H1 (cell line): ENCODE data around the gene RMDN3. TPM values are rescaled to one million over a fixed set of nuclear protein-coding genes. Genes with fewer than 3 reads are reported as not detected.

ENCODE experiments used
- CTCF ChIA-PET: fragments of 300-600 bp; sonication (Branson Sonifier 250); formaldehyde crosslinking; loops from one replicate; lab custom pipeline; 2021; ENCODE audit not compliant: partially characterized antibody; lab: Charles Lee
- POLR2A ChIA-PET: fragments of 300-600 bp; sonication (Branson Sonifier 250); formaldehyde crosslinking; loops from one replicate; lab custom pipeline; 2021; ENCODE audit warnings: inconsistent platforms; ENCODE audit not compliant: partially characterized antibody; lab: Charles Lee
- DNase-seq, 2 experiments: peaks; one replicate each; pipeline versions ENCODE4 v3.0.0 to v3.0.0-alpha.2; 2010 to 2022; ENCODE audit warnings: low spot score in 2 of 2, low read depth in 1 of 2, mixed read lengths in 1 of 2
- FAIRE-seq: peaks from 2 replicates; lab custom pipeline; 2011; peaks lifted over from hg19 to GRCh38; lab: Jason Lieb, UNC
- H2AFZ ChIP-seq: 2 replicates; pipeline ENCODE4 v1.8.1; 2012; ENCODE audit warnings: low read length, inconsistent platforms
- H2AK5ac ChIP-seq: 2 replicates; pipeline ENCODE4 v1.6.1; 2013; ENCODE audit warnings: low read depth, low read length
- H2BK120ac ChIP-seq: replicated peaks from 2 replicates; pipeline ENCODE3; 2013; ENCODE audit warnings: low read depth, low read length, inconsistent platforms
- H2BK12ac ChIP-seq: 2 replicates; pipeline ENCODE4 v1.6.1; 2013; ENCODE audit warnings: low read depth, low read length
- H2BK15ac ChIP-seq: 2 replicates; pipeline ENCODE4 v1.6.1; 2013; ENCODE audit warnings: low read length
- H2BK20ac ChIP-seq: 2 replicates; pipeline ENCODE4 v1.6.1; 2013; ENCODE audit warnings: low read length
- H2BK5ac ChIP-seq: 2 replicates; pipeline ENCODE4 v1.6.1; 2013; ENCODE audit warnings: low read depth, low read length
- H3K14ac ChIP-seq: 2 replicates; pipeline ENCODE4 v1.6.1; 2013; ENCODE audit warnings: inconsistent platforms; ENCODE audit not compliant: insufficient read length
- H3K18ac ChIP-seq: 2 replicates; pipeline ENCODE4 v1.6.1; 2013; ENCODE audit warnings: low read length; ENCODE audit errors: extremely low read depth
- H3K23ac ChIP-seq: 2 replicates; pipeline ENCODE4 v1.6.1; 2013; ENCODE audit warnings: inconsistent platforms; ENCODE audit not compliant: insufficient read length
- H3K23me2 ChIP-seq: 2 replicates; pipeline ENCODE4 v1.6.1; 2013; ENCODE audit warnings: low read depth, low read length
- H3K27ac ChIP-seq: 2 replicates; pipeline ENCODE4 v1.6.1; 2011; ENCODE audit warnings: low read depth, low read length, inconsistent platforms
- H3K27me3 ChIP-seq, 4 experiments: replicated peaks in 1 of 4; 1 replicate in 1 of 4; 2 replicates in 3 of 4; pipeline versions ENCODE4 v1.6.1 to v1.8.1; 2011 to 2013; ENCODE audit warnings: low read length in 3 of 4, mild to moderate bottlenecking in 3 of 4, inconsistent platforms in 2 of 4, mixed read lengths in 2 of 4, moderate library complexity in 1 of 4; ENCODE audit not compliant: control insufficient read depth in 3 of 4, insufficient read depth in 3 of 4; ENCODE audit errors: extremely low read depth in 1 of 4
- H3K36me3 ChIP-seq, 4 experiments: 2 replicates each; pipeline versions ENCODE4 v1.6.1 to v1.8.1; 2011 to 2013; ENCODE audit warnings: mild to moderate bottlenecking in 4 of 4, low read length in 3 of 4, moderate library complexity in 2 of 4, control low read depth in 1 of 4, inconsistent platforms in 1 of 4; ENCODE audit not compliant: insufficient read depth in 4 of 4, control insufficient read depth in 2 of 4
- H3K4ac ChIP-seq: replicated peaks from 2 replicates; pipeline ENCODE3; 2013; ENCODE audit warnings: low read length, low read depth, mixed read lengths, inconsistent platforms; ENCODE audit not compliant: insufficient read length
- H3K4me1 ChIP-seq, 4 experiments: replicated peaks in 1 of 4; 1 replicate in 1 of 4; 2 replicates in 3 of 4; pipeline versions ENCODE4 v1.6.1 to v1.8.1; 2011 to 2013; ENCODE audit warnings: low read length in 3 of 4, inconsistent platforms in 2 of 4, mixed read lengths in 1 of 4; ENCODE audit not compliant: insufficient read depth in 4 of 4, control insufficient read depth in 3 of 4
- H3K4me2 ChIP-seq, 2 experiments: 2 replicates each; pipeline versions ENCODE4 v1.6.1 to v1.8.1; 2011 to 2013; ENCODE audit warnings: low read depth in 2 of 2, low read length in 2 of 2, control low read depth in 1 of 2, inconsistent platforms in 1 of 2, mild to moderate bottlenecking in 1 of 2; ENCODE audit not compliant: insufficient read depth in 1 of 2
- H3K4me3 ChIP-seq, 4 experiments: fragments of 200-600, 300-600 bp in 1 of 4; sonication (generic), shearing (Covaris generic), sonication (Bioruptor Twin) in 1 of 4; 2 replicates each; pipeline versions ENCODE4 v1.5.1 to v1.8.1; 2011 to 2016; ENCODE audit warnings: low read length in 4 of 4, low read depth in 3 of 4, control low read depth in 2 of 4, inconsistent platforms in 2 of 4, mild to moderate bottlenecking in 2 of 4, mixed read lengths in 1 of 4, moderate library complexity in 1 of 4; ENCODE audit not compliant: insufficient read depth in 2 of 4; ENCODE audit errors: extremely low read depth in 1 of 4
- H3K56ac ChIP-seq: replicated peaks from 2 replicates; pipeline ENCODE3; 2013; ENCODE audit warnings: low read depth, mild to moderate bottlenecking, mixed read lengths, low read length, inconsistent platforms; ENCODE audit not compliant: insufficient read length
- H3K79me1 ChIP-seq: 2 replicates; pipeline ENCODE4 v1.6.1; 2013; ENCODE audit warnings: low read depth, low read length, control low read depth
- H3K79me2 ChIP-seq, 2 experiments: 2 replicates each; pipeline versions ENCODE4 v1.6.1 to v1.8.1; 2012 to 2013; ENCODE audit warnings: low read length in 2 of 2, mild to moderate bottlenecking in 2 of 2, inconsistent platforms in 1 of 2; ENCODE audit not compliant: insufficient read depth in 2 of 2, control insufficient read depth in 1 of 2
- H3K9ac ChIP-seq, 4 experiments: replicated peaks in 1 of 4; 1 replicate in 1 of 4; 2 replicates in 3 of 4; pipeline versions ENCODE4 v1.6.1 to v1.8.1; 2011 to 2013; ENCODE audit warnings: low read depth in 3 of 4, low read length in 3 of 4, control low read depth in 2 of 4, mild to moderate bottlenecking in 2 of 4, moderate library complexity in 2 of 4, inconsistent platforms in 1 of 4; ENCODE audit errors: extremely low read depth in 1 of 4
- H3K9me3 ChIP-seq, 2 experiments: 2 replicates each; pipeline versions ENCODE4 v1.6.1 to v1.8.1; 2012 to 2013; ENCODE audit warnings: mild to moderate bottlenecking in 2 of 2, moderate library complexity in 2 of 2, control low read depth in 1 of 2, inconsistent platforms in 1 of 2, low read depth in 1 of 2, low read length in 1 of 2, mixed read lengths in 1 of 2; ENCODE audit not compliant: insufficient read depth in 2 of 2
- H4K20me1 ChIP-seq, 2 experiments: replicated peaks in 1 of 2; 2 replicates each; pipeline versions ENCODE3 to v1.8.1; 2011 to 2013; ENCODE audit warnings: inconsistent platforms in 2 of 2, low read length in 2 of 2, mild to moderate bottlenecking in 1 of 2; ENCODE audit not compliant: insufficient read depth in 2 of 2, control insufficient read depth in 1 of 2
- H4K5ac ChIP-seq: 2 replicates; pipeline ENCODE4 v1.6.1; 2013; ENCODE audit warnings: low read length, low read depth, mixed read lengths, inconsistent platforms; ENCODE audit not compliant: insufficient read length
- H4K8ac ChIP-seq: 2 replicates; pipeline ENCODE4 v1.8.0; 2013; ENCODE audit warnings: mild to moderate bottlenecking, moderate library complexity, low read length, inconsistent platforms; ENCODE audit not compliant: insufficient read depth; ENCODE audit errors: extremely low read depth
- H4K91ac ChIP-seq: replicated peaks from 2 replicates; pipeline ENCODE3; 2013; ENCODE audit warnings: low read length, mixed read lengths, inconsistent platforms; ENCODE audit not compliant: insufficient read length
- ASH2L ChIP-seq: fragments of 200-600, 300-600 bp; sonication (generic); IDR thresholded peaks from one replicate; pipeline ENCODE4 v1.7.1; 2017; ENCODE audit warnings: low read length
- CTCF ChIP-seq, 3 experiments: IDR thresholded peaks; 1 replicate in 2 of 3; 2 replicates in 1 of 3; pipeline versions ENCODE4 v1.5.1 to v1.6.1; 2011; ENCODE audit warnings: low read length in 3 of 3, mild to moderate bottlenecking in 3 of 3, inconsistent platforms in 2 of 3, low read depth in 1 of 3, moderate library complexity in 1 of 3; ENCODE audit not compliant: insufficient read depth in 1 of 3; ENCODE audit errors: control extremely low read depth in 1 of 3
- EP300 ChIP-seq, 2 experiments: IDR thresholded peaks; 1 replicate in 1 of 2; 2 replicates in 1 of 2; pipeline ENCODE4 v1.6.1; 2011 to 2012; ENCODE audit warnings: low read depth in 2 of 2, low read length in 2 of 2, mild to moderate bottlenecking in 2 of 2, borderline replicate concordance in 1 of 2, inconsistent platforms in 1 of 2, moderate library complexity in 1 of 2
- GABPA ChIP-seq: IDR thresholded peaks from 2 replicates; pipeline ENCODE4 v1.6.1; 2011; ENCODE audit warnings: mild to moderate bottlenecking, low read length, moderate library complexity, borderline replicate concordance; ENCODE audit not compliant: insufficient read depth
- GTF2F1 ChIP-seq: IDR thresholded peaks from 2 replicates; pipeline ENCODE4 v1.6.1; 2012; ENCODE audit warnings: low read depth, low read length, improper control_type of control experiment, borderline replicate concordance
- RAD21 ChIP-seq, 2 experiments: IDR thresholded peaks in 1 of 2; conservative IDR thresholded peaks in 1 of 2; 2 replicates each; pipeline ENCODE4 v1.6.1; 2011; ENCODE audit warnings: low read depth in 2 of 2, low read length in 2 of 2, improper control_type of control experiment in 1 of 2, inconsistent platforms in 1 of 2, mild to moderate bottlenecking in 1 of 2, moderate library complexity in 1 of 2
- SP4 ChIP-seq: IDR thresholded peaks from 2 replicates; pipeline ENCODE4 v1.6.1; 2012; ENCODE audit warnings: low read length, inconsistent platforms
- WGBS, 2 experiments: shearing (Covaris generic) in 1 of 2; methylation state at CpG; one replicate each; pipeline versions ENCODE4 v1.1.6 to v1.1.7; 2013 to 2015; ENCODE audit warnings: low lambda C conversion rate in 2 of 2, mixed read lengths in 2 of 2, inconsistent platforms in 1 of 2, low coverage in 1 of 2, missing lambda C conversion rate in 1 of 2; ENCODE audit not compliant: insufficient replicate concordance in 2 of 2, insufficient coverage in 1 of 2, insufficient read length in 1 of 2; ENCODE audit errors: extremely low coverage in 1 of 2, missing lambda C conversion rate in 1 of 2; 5-methylcytosine and 5-hydroxymethylcytosine counted together
- polyA plus RNA-seq, 7 experiments: library from polyadenylated mRNA; depleted of rRNA in 3 of 7; stranded (reverse) in 5 of 7; unstranded in 2 of 7; fragments of >200 nt in 5 of 7; fragments of 200-250 nt in 2 of 7; gene quantifications; 1 replicate in 5 of 7; 2 replicates in 1 of 7; 4 replicates in 1 of 7; pipeline versions ENCODE4 v1.2.1 to v1.2.3, GENCODE V29; 2011 to 2013; ENCODE audit warnings: missing spikeins in 2 of 7, mixed read lengths in 2 of 7
- total RNA-seq: library from RNA; stranded (reverse); fragmentation: NEBNext Ultra II Directional; extraction: Animal tissue kit (Norgen Biotek cat#: 25700); gene quantifications from 2 replicates; pipeline ENCODE4 v1.2.1, GENCODE V29; 2021

Gene RMDN3
- total and polyA plus RNA-seq, 2 of the 8 experiments (the other 6 are each of a cell fraction or from before 2014, with no cell fraction given), result 10.8 to 24.1 TPM

- WGBS, 2 experiments, result 90% methylated on average over 11 of the region's 12 CpGs; no CpG with 5 or more reads in 1 of the 2 experiments
- H3K27ac ChIP-seq, result no peak overlapping the region
Observed at GRCh38 chr15:40743921-40744814, 10.9 kb downstream of the RMDN3 start.

More at GRCh38 chr15:40743921-40744814, 10.9 kb downstream of the RMDN3 start:
- Histone ChIP-seq H3K4ac (no peak overlapping the region), H4K5ac (no peak overlapping the region), H4K91ac (no peak overlapping the region), H3K23me2 (no peaks in the 10 kb centered on the region), H2AFZ (no peak overlapping the region), H3K36me3 (peaks cover 0 to 7% (median 3%) of the 10 kb centered on the region in 4 experiments; a peak in 4 of 8 replicates), H2BK15ac (no peak overlapping the region), H2BK12ac (no peak overlapping the region), H3K4me1 (peaks cover 9 to 16% (median 10%) of the 10 kb centered on the region in 4 experiments), H3K23ac (no peak overlapping the region), H4K8ac (no peak overlapping the region), H3K14ac (no peak overlapping the region), H3K27me3 (no peaks in the 10 kb centered on the region), H3K79me1 (no peaks in the 10 kb centered on the region), H3K9ac (no peak overlapping the region), H2AK5ac (no peak overlapping the region), H4K20me1 (no peaks in the 10 kb centered on the region), H3K56ac (no peak overlapping the region), H3K4me2 (no peak overlapping the region), H3K18ac (no peak overlapping the region), H2BK5ac (no peak overlapping the region), H3K79me2 (no peaks in the 10 kb centered on the region), H3K9me3 (no peaks in the 10 kb centered on the region), H2BK120ac (no peak overlapping the region), H3K4me3 (no peak overlapping the region), H2BK20ac (no peak overlapping the region)
- ChIA-PET CTCF (interaction anchor here (0.6 to 6.8 kb wide), 30 partner anchors 9 to 289 kb away, joined by 3 to 70 read pairs (median 4); partner anchors contain the start of genes C15orf62, CCDC32, GCHFR and RAD51), POLR2A (interaction anchor here (0.6 to 2.7 kb wide), 6 partner anchors 20 to 145 kb away, joined by 3 to 9 read pairs (median 3); partner anchors contain the start of genes GCHFR and SPINT1)
- FAIRE-seq, result no peak
- no peak for DNase-seq
- TF ChIP-seq RAD21 (IDR thresholded peaks at IDR 0.05 in 1 of 2, conservative IDR thresholded peaks at IDR 0.05 in 1 of 2; ENCODE audit: low read depth in 2 of 2, low read length in 2 of 2), result peak in 1 of 2 experiments; percentile 9; a peak in 1 of 4 replicates
- no peak for TF ChIP-seq GTF2F1
- no peak for TF ChIP-seq SP4
- peak in 2 of 3 experiments; percentile 10 to 15; a peak in 2 of 4 replicates for TF ChIP-seq CTCF (IDR thresholded peaks at IDR 0.05; ENCODE audit: control extremely low read depth in 1 of 3, insufficient read depth in 1 of 3, low read depth in 1 of 3, low read length in 3 of 3)
- no peak for TF ChIP-seq EP300 (IDR thresholded peaks at IDR 0.05; ENCODE audit: borderline replicate concordance in 1 of 2, low read depth in 2 of 2, low read length in 2 of 2)
- TF ChIP-seq GABPA, result no peak
- TF ChIP-seq ASH2L, result no peak
